HG03064 (cell line): Measurements from ENCODE around the gene FAM200C.

Source experiments
- ATAC-seq: cut with Tn5 transposase; IDR thresholded peaks from one replicate; pipeline ENCODE4 v1.9.1; 2021; ENCODE audit warnings: low read depth; ENCODE audit not compliant: unreplicated experiment

FAM200C gene

DNA sequence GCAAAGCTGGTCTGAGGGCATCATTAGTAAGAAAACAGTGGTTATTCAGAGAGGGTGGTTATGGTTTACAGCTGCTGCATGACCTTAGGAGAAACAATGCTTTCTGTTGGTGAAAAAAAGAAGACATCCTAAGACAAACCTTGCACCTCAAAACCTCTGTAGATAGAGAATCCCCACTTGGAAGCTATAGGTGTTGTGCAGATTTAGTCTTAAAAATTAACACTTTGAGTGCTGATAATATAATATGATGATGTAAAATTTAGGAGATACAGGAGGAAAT, 20.4 kb upstream of the FAM200C start:
- ATAC-seq = no peak

- ATAC-seq = no peak
These were observed 19.8 kb upstream of the FAM200C start for GRCh38 chr5:160419458-160420330.

DNA sequence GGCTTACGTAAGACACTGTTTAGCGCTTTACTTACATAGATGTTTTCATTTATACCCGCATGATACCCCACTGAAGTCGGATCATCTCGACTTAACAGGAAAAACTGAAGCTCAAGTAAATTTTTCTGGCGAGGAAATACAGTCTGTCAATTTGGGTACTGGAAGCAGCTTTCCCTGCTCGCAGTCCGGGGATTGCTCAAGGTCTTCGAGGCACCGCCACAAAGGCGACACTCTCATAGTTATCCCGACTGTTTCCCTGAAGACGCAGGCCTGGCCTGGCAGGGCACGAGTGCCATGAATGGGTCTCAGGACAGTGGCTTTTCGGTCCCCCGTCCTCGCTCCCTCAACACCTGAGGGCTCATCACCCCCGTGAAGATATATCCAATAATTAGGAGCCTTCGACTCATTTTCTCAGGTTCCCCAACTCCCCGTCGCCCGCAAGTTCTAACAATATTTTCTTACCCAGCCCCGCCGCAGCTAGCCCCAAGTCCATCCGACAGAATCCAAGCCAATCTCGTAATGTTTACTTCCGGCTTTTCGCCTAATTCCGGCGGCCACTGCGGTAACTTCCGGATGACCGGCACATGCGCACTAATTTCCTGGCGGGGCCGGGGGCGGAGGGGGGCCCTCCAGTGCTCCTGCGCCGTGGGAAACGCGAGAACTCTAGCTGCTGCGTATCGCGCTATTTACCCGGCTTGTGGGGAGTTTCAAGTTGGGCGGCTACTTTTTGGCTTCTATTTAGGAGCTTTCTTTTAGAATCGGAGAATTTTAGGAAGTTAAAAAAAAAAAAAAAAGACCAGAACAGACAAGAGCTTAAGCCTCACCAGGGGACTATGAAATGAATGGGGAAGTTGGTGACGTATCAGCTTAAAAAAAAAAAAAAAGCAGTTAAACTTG, 19.0 kb upstream of the FAM200C start, which contains the start of gene SLU7:
Gene SLU7, minus strand, starts transcription at position 521 of the 897 bp plus-strand sequence. CDS start 3,787 bp downstream, outside the sequence.
- peak; percentile 54 for ATAC-seq

DNA sequence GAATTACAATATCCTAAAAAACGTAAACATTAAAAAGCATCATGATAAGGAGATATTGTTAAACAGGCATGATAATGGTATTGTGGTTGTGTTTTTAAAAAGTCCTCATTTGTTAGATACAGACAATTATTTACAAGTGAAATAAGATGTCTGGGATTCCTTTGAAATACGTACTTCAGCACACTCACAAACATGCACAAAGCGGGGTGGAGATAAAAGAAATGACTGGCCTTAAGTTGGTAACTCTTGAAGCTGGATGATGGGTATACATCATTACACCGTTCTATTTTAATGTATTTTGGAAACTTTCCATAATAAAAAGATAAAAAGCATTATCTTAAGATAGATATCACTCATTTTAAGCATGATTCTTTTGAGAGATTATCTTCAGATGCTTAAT, 1.0 kb downstream of the FAM200C start:
- no peak for ATAC-seq

GRCh38 chr5:160397492-160397891, 2.4 kb downstream of the FAM200C start:
- no peak for ATAC-seq

- no peak for ATAC-seq
These were observed 4.7 kb downstream of the FAM200C start for GRCh38 chr5:160395111-160395510.

GRCh38 chr5:160390787-160391696, 8.8 kb downstream of the FAM200C start:
- no peak for ATAC-seq

DNA sequence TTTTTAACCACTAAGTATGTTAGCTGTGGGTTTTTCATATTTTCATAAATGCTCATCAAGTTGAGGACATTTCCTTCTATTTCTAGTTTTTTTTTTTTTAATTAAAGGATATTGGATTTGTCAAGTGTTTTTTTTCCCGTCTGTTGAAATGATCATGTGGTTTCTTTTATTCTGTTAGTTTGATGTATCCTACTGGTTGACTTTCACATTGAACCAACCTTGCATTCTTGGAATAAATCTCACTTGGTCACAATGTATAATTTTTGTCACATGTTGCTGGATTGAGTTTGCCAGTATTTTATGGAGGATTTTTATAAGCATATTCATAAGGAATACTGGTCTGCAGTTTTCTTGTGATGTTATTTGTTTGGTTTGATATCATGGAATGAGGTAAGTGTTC, 12.4 kb downstream of the FAM200C start:
- no peak for ATAC-seq

GRCh38 chr5:160385496-160385895, 14.4 kb downstream of the FAM200C start:
- ATAC-seq = no peak

DNA sequence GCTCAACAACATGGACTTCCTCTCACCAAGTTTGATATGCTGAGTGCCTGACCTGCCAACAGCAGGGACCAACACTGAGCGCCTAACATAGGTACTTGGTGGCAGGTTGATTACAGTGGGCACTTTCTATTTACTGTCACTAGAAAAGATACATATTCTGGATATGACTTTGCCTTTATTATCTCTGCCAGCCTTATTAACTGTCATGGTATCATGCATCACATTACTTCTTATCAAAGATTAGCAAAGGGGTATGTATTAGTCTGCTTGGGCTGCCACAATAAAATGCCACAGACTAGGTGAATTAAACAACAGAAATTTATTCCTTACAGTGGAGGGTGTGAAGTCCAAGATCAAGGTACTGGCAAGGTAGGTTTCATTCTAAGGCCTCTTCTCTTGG, 15.2 kb downstream of the FAM200C start:
- no peak for ATAC-seq

GRCh38 chr5:160382346-160382745, 17.5 kb downstream of the FAM200C start:
- ATAC-seq = no peak

DNA sequence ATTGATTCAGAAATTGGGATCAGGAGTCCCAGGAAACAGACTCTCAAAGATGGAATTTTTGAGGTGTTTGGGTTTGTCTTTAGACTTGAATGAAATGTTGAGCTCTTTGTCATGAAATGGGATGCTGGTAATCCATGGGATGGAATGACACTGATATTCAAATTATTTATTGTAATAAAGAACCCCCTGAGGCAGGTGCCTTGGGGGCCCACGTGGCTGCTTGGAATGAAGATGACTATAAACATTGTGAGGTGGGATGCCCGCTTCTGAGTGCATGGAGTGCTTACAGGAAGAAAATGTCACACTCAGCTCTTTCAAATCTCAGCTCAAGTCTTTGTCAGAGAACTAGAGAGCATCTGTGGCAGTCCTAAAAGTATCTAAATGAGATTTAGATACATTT, 19.8 kb downstream of the FAM200C start:
- no peak for ATAC-seq

- ATAC-seq = no peak
These were observed 20.3 kb downstream of the FAM200C start for GRCh38 chr5:160379511-160379910.

- ATAC-seq = no peak
These were observed 21.5 kb downstream of the FAM200C start for GRCh38 chr5:160378330-160378729.

GRCh38 chr5:160377651-160378050, 22.2 kb downstream of the FAM200C start:
- ATAC-seq = no peak

- ATAC-seq = no peak
These were observed 23.4 kb downstream of the FAM200C start for GRCh38 chr5:160376416-160376815.

DNA sequence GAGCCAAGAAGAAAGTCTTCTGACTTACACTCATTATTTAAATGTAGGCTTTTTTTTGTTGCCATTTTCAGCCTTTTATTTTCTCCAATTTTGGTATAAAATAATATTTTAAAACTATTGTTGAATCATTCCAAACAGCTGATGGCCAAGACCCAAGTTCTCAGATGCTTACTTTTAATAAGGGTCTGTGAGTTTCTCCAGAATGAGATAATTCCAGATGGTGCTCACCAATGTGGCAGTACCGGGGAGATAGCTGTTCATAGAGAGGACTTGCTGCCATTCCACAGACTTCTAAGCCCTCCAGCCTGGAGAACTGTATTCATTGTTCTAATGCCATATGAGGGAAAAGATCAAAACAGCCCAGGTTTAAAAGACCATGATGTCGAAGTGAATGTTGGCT, 24.2 kb downstream of the FAM200C start:
- no peak for ATAC-seq

- ATAC-seq = no peak
These were observed 24.7 kb downstream of the FAM200C start for GRCh38 chr5:160375166-160375565.

- ATAC-seq = no peak
These were observed 28.6 kb downstream of the FAM200C start for GRCh38 chr5:160371294-160371693.

- no peak for ATAC-seq
These were observed 29.2 kb downstream of the FAM200C start for GRCh38 chr5:160370713-160371034.
